Bronchial epithelial cell (primary cell): ENCODE results near the gene KIF4A. TPM values are rescaled to one million over a fixed set of nuclear protein-coding genes. Genes with fewer than 3 reads are reported as not detected.

Source experiments
- DNase-seq: peaks from one replicate; pipeline ENCODE4 v3.0.0-alpha.2; 2010; ENCODE audit warnings: low read depth
- FAIRE-seq: peaks from 2 replicates; lab custom pipeline; 2011; peaks lifted over from hg19 to GRCh38; lab: Jason Lieb, UNC
- H3K27me3 ChIP-seq: 2 replicates; pipeline ENCODE4 v1.5.1; 2011; ENCODE audit warnings: low read length; ENCODE audit not compliant: control insufficient read depth, insufficient read depth
- H3K36me3 ChIP-seq: 2 replicates; pipeline ENCODE4 v1.5.1; 2011; ENCODE audit warnings: low read length; ENCODE audit not compliant: control insufficient read depth, insufficient read depth
- H3K4me3 ChIP-seq: 2 replicates; pipeline ENCODE4 v1.5.1; 2011; ENCODE audit warnings: mild to moderate bottlenecking, low read depth, low read length, control low read depth
- CTCF ChIP-seq: IDR thresholded peaks from 2 replicates; pipeline ENCODE4 v1.5.1; 2011; ENCODE audit warnings: mild to moderate bottlenecking, moderate library complexity, low read length, control low read depth, inconsistent platforms; ENCODE audit not compliant: insufficient read depth, severe bottlenecking
- total RNA-seq: library from RNA; depleted of rRNA; stranded (reverse); fragments of >200 nt; gene quantifications from 2 replicates; pipeline ENCODE4 v1.2.1, GENCODE V29; 2014

Gene KIF4A
- total RNA-seq, 1 donor from 2014 or later, result 0.26 TPM

DNA sequence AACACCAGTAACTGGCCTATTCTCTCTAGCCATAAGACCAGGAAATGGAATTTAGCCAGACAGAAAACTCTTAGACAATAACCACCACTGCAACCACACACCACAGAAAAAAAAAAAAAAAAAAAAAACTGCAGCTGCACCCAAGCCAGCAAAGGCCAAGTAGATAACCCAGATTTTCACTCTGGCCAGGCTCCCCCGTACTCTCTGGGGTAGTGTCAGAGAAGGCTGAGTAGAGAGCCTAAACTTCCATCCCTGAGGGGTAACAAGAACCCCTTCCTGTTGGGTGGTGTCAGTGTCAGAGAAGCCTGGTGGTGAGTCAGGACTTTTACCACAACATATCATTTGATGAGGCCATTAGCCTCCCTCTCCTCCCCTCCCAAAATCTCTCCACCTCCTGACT is 149.1 kb downstream of the KIF4A start:
- no peaks in the 10 kb centered on the region for H3K27me3 ChIP-seq
- no peak overlapping the region for H3K4me3 ChIP-seq
- no peak for TF ChIP-seq CTCF
- H3K36me3 ChIP-seq, result no peaks in the 10 kb centered on the region
- FAIRE-seq, result no peak
- peak; percentile 40 for DNase-seq

DNA sequence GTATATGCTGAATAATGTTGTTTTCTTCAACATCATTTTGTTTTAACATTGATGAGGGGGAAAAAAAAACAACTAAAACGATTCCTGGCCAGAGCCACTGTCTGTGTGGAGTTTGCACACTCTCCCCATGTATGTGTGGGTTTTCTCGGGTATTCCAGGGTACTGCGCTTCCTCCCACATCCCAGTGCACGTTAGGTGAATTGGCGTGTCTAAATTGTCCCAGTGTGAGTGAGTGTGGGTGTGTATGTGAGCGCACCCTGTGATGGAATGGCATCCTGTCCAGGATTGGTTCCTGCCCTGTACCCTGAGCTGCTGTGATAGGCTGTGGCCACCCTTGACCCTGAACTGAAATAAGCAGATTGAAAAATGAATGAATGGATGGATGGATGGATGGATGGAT is 152.3 kb downstream of the KIF4A start:
- no peak for TF ChIP-seq CTCF
- H3K36me3 ChIP-seq, result no peaks in the 10 kb centered on the region
- DNase-seq (no peak), FAIRE-seq (peak; percentile 40)
- peaks cover 10% of the 10 kb centered on the region for H3K27me3 ChIP-seq
- H3K4me3 ChIP-seq, result no peak overlapping the region

DNA sequence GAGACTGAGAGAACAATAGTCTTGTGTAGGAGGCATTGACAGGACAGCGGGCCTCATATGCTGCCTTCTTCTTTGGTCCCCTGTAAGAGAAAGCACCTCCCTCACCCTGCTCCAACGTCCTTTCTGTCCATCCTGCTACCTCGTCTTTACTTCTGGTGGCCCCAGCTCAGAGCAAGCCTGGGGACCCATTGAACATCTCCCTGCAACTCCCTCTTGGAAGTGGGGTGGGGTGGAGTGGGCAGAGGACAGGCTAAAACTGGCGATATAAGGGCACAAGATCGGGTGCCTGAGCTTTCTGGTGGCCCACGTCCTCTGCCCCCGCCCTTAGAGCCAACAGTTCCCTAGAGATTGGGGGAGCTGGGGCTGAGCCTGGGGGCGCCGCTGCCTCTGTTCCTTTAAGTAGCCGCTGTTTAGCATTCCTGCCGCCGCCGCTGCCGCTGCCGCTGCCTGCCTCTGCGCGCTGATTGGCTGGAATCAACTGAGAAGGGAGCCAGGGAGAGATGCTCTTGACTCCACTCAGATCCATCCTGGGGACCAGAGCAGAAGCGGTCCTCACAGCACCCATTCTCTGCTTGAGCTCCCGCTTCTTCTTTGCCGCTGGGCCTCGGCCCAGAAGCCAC is 154.5 kb downstream of the KIF4A start, which contains the start of gene DLG3:
TSS of gene DLG3 (plus strand) at position 510 of the 620 bp plus-strand sequence. CDS start 367 bp downstream, outside the sequence.
- Histone ChIP-seq H3K4me3 (no peak within 1 kb of the TSS), H3K27me3 (peaks cover 12% of the 10 kb centered on the region), H3K36me3 (no peaks in the 10 kb centered on the region)
- DNase-seq, result no peak
- TF ChIP-seq CTCF, result no peak
- FAIRE-seq, result no peak

DNA sequence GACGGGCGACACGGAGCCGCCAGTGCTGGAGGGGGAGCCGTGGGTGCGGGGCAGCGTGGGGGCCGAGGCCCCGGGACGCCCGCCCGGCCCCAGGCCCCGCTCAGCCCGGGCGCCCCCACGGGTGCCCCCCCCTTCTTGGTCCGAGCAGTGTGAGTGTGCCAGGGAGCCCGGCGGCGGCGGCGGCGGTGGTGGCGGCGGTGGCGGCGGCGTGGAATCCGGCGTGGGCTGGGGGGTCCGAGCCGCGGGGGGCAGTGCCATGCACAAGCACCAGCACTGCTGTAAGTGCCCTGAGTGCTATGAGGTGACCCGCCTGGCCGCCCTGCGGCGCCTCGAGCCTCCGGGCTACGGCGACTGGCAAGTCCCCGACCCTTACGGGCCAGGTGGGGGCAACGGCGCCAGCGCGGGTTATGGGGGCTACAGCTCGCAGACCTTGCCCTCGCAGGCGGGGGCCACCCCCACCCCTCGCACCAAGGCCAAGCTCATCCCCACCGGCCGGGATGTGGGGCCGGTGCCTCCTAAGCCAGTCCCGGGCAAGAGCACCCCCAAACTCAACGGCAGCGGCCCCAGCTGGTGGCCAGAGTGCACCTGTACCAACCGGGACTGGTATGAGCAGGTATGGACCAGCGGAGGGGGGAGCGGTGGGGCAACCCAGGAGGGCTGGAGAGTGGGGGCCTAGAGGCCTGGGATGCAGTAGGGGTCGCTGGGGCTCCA is 155.2 kb downstream of the KIF4A start:
- H3K27me3 ChIP-seq, result peaks cover 12% of the 10 kb centered on the region
- no peaks in the 10 kb centered on the region for H3K36me3 ChIP-seq
- no peak overlapping the region for H3K4me3 ChIP-seq
- DNase-seq (no peak), FAIRE-seq (no peak)
- no peak for TF ChIP-seq CTCF

DNA sequence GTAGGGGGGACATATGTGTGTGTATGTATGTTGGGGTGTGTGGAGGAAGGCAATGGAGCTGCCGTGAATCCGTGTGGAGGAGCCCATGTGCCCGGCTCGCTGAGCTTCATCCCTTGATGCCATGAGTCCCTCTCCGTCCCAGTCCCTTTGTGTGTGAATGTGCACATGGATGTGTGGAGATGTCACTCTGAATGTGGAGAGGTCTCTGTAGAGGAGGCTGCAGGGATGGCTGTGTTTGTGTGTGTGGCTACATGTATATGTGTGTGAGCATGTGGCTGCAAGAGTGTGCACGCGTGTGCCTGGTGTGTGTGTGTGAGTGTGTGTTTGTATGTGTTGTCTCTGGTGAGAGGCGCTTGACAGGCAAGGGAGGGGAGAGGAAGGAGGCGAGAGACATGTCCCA is 156.0 kb downstream of the KIF4A start:
- DNase-seq (no peak), FAIRE-seq (no peak)
- Histone ChIP-seq H3K27me3 (peaks cover 12% of the 10 kb centered on the region), H3K36me3 (no peaks in the 10 kb centered on the region), H3K4me3 (no peak overlapping the region)
- TF ChIP-seq CTCF, result no peak
